RWPE1 (cell line): Measurements from ENCODE around the gene DAAM2.

Source experiments
- CTCF ChIA-PET: fragments of 350-600 bp; sonication (Branson Sonifier 250); formaldehyde crosslinking; extraction: SDS; loops from one replicate; lab custom pipeline; 2021; lab: Yijun Ruan, JAX
- POLR2A ChIA-PET: fragments of 400-600 bp; formaldehyde crosslinking; extraction: SDS; loops from one replicate; lab custom pipeline; 2020; ENCODE audit warnings: antibody characterized with exemption; ENCODE audit not compliant: low non-redundant PET; lab: Yijun Ruan, JAX
- DNase-seq: peaks from one replicate; pipeline ENCODE4 v3.0.0; 2012; ENCODE audit warnings: low spot score
- H3K27ac ChIP-seq: fragments of 450-650 bp; 2 replicates; pipeline ENCODE4 v1.5.1; 2017
- TF ChIP-seq, protein P1 (sequence below): fragments of 450-650 bp; conservative IDR thresholded peaks from 2 replicates; pipeline ENCODE4 v1.5.1; 2017; ENCODE audit warnings: low read depth, mild to moderate bottlenecking

The DAAM2 gene

DNA sequence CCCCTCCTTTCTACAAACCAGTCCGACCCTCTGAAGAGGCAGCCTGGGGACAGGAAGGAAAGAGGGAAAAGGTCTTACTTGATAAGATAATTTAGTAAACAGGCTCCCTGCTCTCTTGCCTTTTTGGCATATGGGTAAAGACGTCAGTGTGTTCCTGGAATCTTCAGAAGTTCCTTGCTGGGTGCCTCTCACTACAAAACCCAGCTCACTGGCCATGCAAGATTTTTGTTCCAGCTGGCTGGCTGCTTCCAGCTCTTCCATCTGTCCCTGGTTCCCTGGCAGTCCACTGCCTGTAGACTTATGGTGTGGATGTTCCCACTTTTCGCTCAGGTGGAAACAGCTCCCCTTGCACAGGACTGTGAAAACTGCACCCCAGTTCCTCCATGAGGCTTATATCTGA is 84.7 kb downstream of the DAAM2 start:
- H3K27ac ChIP-seq: no peak overlapping the region
- no peak for DNase-seq
- ChIA-PET POLR2A (no interaction called here), CTCF (no interaction called here)
- TF ChIP-seq, protein P1, sequence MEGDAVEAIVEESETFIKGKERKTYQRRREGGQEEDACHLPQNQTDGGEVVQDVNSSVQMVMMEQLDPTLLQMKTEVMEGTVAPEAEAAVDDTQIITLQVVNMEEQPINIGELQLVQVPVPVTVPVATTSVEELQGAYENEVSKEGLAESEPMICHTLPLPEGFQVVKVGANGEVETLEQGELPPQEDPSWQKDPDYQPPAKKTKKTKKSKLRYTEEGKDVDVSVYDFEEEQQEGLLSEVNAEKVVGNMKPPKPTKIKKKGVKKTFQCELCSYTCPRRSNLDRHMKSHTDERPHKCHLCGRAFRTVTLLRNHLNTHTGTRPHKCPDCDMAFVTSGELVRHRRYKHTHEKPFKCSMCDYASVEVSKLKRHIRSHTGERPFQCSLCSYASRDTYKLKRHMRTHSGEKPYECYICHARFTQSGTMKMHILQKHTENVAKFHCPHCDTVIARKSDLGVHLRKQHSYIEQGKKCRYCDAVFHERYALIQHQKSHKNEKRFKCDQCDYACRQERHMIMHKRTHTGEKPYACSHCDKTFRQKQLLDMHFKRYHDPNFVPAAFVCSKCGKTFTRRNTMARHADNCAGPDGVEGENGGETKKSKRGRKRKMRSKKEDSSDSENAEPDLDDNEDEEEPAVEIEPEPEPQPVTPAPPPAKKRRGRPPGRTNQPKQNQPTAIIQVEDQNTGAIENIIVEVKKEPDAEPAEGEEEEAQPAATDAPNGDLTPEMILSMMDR: no peak

GRCh38 chr6:39879535-39879934 is 87.4 kb downstream of the DAAM2 start:
- TF ChIP-seq, protein P1: no peak
- no peak for DNase-seq
- no peak overlapping the region for H3K27ac ChIP-seq
- CTCF ChIA-PET: interaction anchor here (0.6 kb wide), 1 partner anchor 60 kb away, joined by 3 read pairs; no protein-coding TSS in a partner anchor
- POLR2A ChIA-PET: no interaction called here

DNA sequence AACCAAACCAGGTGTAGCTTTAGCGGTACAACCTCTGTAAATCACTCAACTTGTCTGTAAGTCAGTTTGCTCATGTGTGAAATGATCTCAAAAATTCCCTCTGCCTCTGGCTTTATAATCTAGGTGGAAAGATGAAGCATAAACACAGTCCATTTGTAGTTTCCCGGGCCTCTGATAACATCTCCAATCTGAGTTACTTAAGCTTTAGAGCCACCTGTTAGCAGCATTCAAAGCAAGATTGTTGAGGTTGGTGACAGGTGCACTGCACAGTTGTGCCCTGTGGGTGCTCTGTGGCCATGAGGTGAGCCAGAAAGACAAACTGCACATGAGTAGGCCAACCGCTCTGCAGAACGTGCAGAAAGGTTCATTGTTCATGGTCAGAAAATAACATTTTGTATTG is 88.4 kb downstream of the DAAM2 start:
- no peak overlapping the region for H3K27ac ChIP-seq
- TF ChIP-seq, protein P1: no peak
- DNase-seq: no peak
- POLR2A ChIA-PET: no interaction called here
- CTCF ChIA-PET: no interaction called here

DNA sequence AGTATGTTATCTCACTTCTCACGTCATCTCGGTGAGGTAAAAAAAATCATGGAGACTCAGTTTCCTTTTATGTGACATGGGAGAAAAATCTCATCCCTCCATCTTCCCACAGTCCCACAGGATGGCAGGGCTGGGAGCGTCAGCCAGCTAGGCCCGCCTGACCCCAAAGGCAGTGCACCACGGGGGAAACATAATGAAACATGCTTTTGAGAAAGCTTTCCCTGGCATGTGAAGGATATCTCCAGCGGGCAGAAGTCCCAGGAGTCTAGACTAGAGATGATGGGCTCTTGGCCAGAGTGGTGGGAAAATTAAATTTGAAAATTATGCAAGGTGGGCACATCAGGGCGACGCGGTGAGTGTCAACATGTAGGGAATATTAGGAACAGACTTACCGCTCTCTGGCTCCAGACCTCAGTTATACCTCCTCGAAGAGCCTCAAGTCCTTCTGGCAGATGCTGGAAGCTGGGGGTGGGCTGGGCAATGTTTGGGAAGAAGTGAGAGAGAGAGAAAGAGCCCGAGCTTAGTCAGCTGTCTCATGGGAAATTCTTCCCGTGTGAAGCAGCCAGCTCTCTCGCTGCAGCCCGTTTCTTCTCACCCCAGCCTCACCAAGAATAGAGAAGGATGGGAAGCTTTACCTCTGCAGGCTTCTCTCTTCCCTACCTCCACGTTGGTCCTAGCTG is 89.8 kb downstream of the DAAM2 start:
- TF ChIP-seq, protein P1: no peak
- CTCF ChIA-PET: interaction anchor here (0.6 kb wide), 2 partner anchors 22 to 191 kb away, joined by 3 read pairs; no protein-coding TSS in a partner anchor
- POLR2A ChIA-PET: no interaction called here
- no peak overlapping the region for H3K27ac ChIP-seq
- no peak for DNase-seq

DNA sequence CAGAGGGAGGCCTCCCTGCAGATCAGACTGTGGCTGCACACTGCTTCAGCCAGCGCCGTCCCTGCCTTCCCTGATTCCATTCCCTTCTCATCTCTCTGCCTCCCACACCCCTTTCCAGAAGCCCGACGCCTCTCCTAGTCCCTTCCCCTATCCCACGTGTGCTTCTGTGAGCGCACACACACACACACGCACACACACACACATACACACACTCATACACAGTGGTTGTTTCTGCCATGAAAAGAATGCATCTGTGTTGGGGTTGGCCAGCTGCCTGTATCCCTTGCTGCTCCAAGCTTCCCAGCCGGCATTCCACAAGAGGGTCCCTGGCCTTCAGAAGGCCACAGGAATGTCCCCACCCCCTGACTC is 90.3 kb downstream of the DAAM2 start:
- DNase-seq: no peak
- ChIA-PET POLR2A (no interaction called here), CTCF (interaction anchor here (0.6 kb wide), 2 partner anchors 22 to 191 kb away, joined by 3 read pairs; no protein-coding TSS in a partner anchor)
- TF ChIP-seq, protein P1: no peak
- no peak overlapping the region for H3K27ac ChIP-seq

DNA sequence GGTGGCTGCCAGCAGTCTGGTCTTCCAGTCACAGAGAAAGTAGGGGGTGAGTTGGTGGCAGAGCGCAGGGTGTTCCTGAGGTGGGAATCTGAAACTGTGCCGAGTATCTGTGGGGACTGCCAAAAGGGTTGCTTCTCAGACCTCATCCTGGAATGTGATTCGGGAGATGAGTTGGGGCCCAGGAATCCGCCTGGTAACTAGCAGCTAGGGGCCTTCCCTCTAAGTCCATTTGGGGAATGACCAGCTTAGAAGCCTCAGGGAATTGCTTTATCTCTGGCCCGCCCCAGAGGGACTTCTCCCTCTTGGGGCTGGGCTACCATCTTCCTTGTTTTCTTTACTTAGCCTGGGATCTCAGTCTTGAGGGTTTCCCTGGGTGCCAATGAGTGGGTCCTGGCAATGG is 92.5 kb downstream of the DAAM2 start:
- H3K27ac ChIP-seq: no peak overlapping the region
- ChIA-PET CTCF (no interaction called here), POLR2A (no interaction called here)
- no peak for DNase-seq
- TF ChIP-seq, protein P1: no peak
